HepG2 (cell line): ENCODE results near the gene PCYT2. TPM values are rescaled to one million over a fixed set of nuclear protein-coding genes. Genes with fewer than 3 reads are reported as not detected.

Source experiments
- ATF7 ChIP-seq, 2 experiments: fragments of 450-650 bp in 1 of 2; sonication (generic) in 1 of 2; formaldehyde crosslinking in 1 of 2; IDR thresholded peaks; 2 replicates each; pipeline versions ENCODE4 v1.4.0 to v1.6.1; 2016 to 2020; ENCODE audit warnings: antibody characterized with exemption in 1 of 2, mild to moderate bottlenecking in 1 of 2, missing genetic modification reagents in 1 of 2
- CBX1 ChIP-seq: IDR thresholded peaks from one replicate; pipeline ENCODE4 v1.6.1; 2016; ENCODE audit warnings: antibody characterized with exemption, low read depth
- DR1 ChIP-seq: sonication (generic); formaldehyde crosslinking; IDR thresholded peaks from 2 replicates; pipeline ENCODE4 v1.8.0; 2021; ENCODE audit warnings: mild to moderate bottlenecking, missing genetic modification reagents, inconsistent platforms
- ETV5 ChIP-seq: IDR thresholded peaks from 2 replicates; pipeline ENCODE4 v1.6.1; 2018; ENCODE audit warnings: missing biosample characterization, missing genetic modification reagents, inconsistent platforms, borderline replicate concordance
- FOXA3 ChIP-seq: IDR thresholded peaks from 2 replicates; pipeline ENCODE4 v1.6.1; 2016; ENCODE audit warnings: missing genetic modification reagents, missing compliant biosample characterization
- HDAC2 ChIP-seq: sonication (generic); formaldehyde crosslinking; IDR thresholded peaks from 2 replicates; pipeline ENCODE4 v1.4.0; 2020; ENCODE audit warnings: missing genetic modification reagents
- ISX ChIP-seq: sonication (generic); formaldehyde crosslinking; conservative IDR thresholded peaks from 2 replicates; pipeline ENCODE4 v1.5.0; 2020; ENCODE audit warnings: missing genetic modification reagents
- MZF1 ChIP-seq: sonication (generic); formaldehyde crosslinking; IDR thresholded peaks from 2 replicates; pipeline ENCODE4 v1.8.1; 2023; ENCODE audit warnings: mild to moderate bottlenecking, missing genetic modification reagents, borderline replicate concordance
- NR0B2 ChIP-seq: sonication (generic); formaldehyde crosslinking; IDR thresholded peaks from 2 replicates; pipeline ENCODE4 v1.4.0; 2020; ENCODE audit warnings: mild to moderate bottlenecking, missing genetic modification reagents
- ONECUT2 ChIP-seq: sonication (generic); formaldehyde crosslinking; IDR thresholded peaks from 2 replicates; pipeline ENCODE4 v1.4.0; 2020; ENCODE audit warnings: missing genetic modification reagents
- PHB2 ChIP-seq: fragments of 450-650 bp; IDR thresholded peaks from 2 replicates; pipeline ENCODE4 v1.6.1; 2018; ENCODE audit not compliant: partially characterized antibody
- RARA ChIP-seq: IDR thresholded peaks from 2 replicates; pipeline ENCODE4 v1.6.1; 2016; ENCODE audit warnings: missing genetic modification reagents, missing compliant biosample characterization
- REXO4 ChIP-seq: sonication (generic); formaldehyde crosslinking; IDR thresholded peaks from 2 replicates; pipeline ENCODE4 v1.8.0; 2022; ENCODE audit warnings: missing genetic modification reagents, mild to moderate bottlenecking, borderline replicate concordance
- SATB2 ChIP-seq: sonication (generic); formaldehyde crosslinking; IDR thresholded peaks from 2 replicates; pipeline ENCODE4 v1.5.0; 2020; ENCODE audit warnings: missing genetic modification reagents
- SMAD9 ChIP-seq: sonication (generic); formaldehyde crosslinking; IDR thresholded peaks from 2 replicates; pipeline ENCODE4 v1.5.1; 2020; ENCODE audit warnings: mild to moderate bottlenecking, missing genetic modification reagents
- ZFP41 ChIP-seq: sonication (generic); formaldehyde crosslinking; IDR thresholded peaks from 2 replicates; pipeline ENCODE4 v1.4.0; 2020; ENCODE audit warnings: mild to moderate bottlenecking, missing genetic modification reagents, borderline replicate concordance
- ZFP90 ChIP-seq: sonication (generic); formaldehyde crosslinking; IDR thresholded peaks from 2 replicates; pipeline ENCODE4 v1.8.0; 2022; ENCODE audit warnings: missing genetic modification reagents, mild to moderate bottlenecking, inconsistent platforms, borderline replicate concordance
- ZMYM2 ChIP-seq: sonication (generic); formaldehyde crosslinking; IDR thresholded peaks from 2 replicates; pipeline ENCODE4 v1.8.0; 2022; ENCODE audit warnings: mild to moderate bottlenecking, missing genetic modification reagents
- ZNF407 ChIP-seq: sonication (generic); formaldehyde crosslinking; IDR thresholded peaks from one replicate; pipeline ENCODE4 v1.5.1; 2020; ENCODE audit warnings: mild to moderate bottlenecking, missing genetic modification reagents; ENCODE audit errors: not compliant biosample characterization
- ZNF557 ChIP-seq: sonication (generic); formaldehyde crosslinking; IDR thresholded peaks from 2 replicates; pipeline ENCODE4 v1.4.0; 2020; ENCODE audit warnings: missing genetic modification reagents
- ZNF558 ChIP-seq: sonication (generic); formaldehyde crosslinking; IDR thresholded peaks from 2 replicates; pipeline ENCODE4 v1.9.0; 2022; ENCODE audit warnings: mild to moderate bottlenecking, missing genetic modification reagents, borderline replicate concordance
- ZNF589 ChIP-seq: sonication (generic); formaldehyde crosslinking; conservative IDR thresholded peaks from 2 replicates; pipeline ENCODE4 v1.8.0; 2022; ENCODE audit warnings: mild to moderate bottlenecking, moderate library complexity, missing genetic modification reagents
- polyA plus RNA-seq, 8 experiments: library from polyadenylated mRNA; depleted of rRNA in 3 of 8; stranded (reverse) in 7 of 8; unstranded in 1 of 8; fragments of >200 nt; fragmentation: Illumina TruSeq in 4 of 8; extraction: Trizol in 4 of 8; gene quantifications; 2 replicates each; pipeline versions ENCODE4 v1.2.1 to v1.2.3, GENCODE V29; 2011 to 2016; ENCODE audit warnings: low read depth in 4 of 8, missing spikeins in 1 of 8, mixed read lengths in 1 of 8; ENCODE audit not compliant: insufficient read depth in 1 of 8
- total RNA-seq, 5 experiments: library from RNA; depleted of rRNA; stranded (reverse); fragments of >200 nt; fragmentation: Illumina TruSeq; extraction: Trizol; gene quantifications; 2 replicates each; pipeline ENCODE4 v1.2.3, GENCODE V29; 2016; ENCODE audit warnings: low read depth in 1 of 5

Gene PCYT2
- total and polyA plus RNA-seq, 2 of the 13 experiments (the other 11 are each of a cell fraction or from before 2014, with no cell fraction given): 147 to 297 TPM

GRCh38 chr17:81859906-81860755 is 51.1 kb downstream of the PCYT2 start, which contains the start of gene P4HB (continued):
- TF ChIP-seq ETV5 (no peak), HDAC2 (CRISPR knock-in tag) (no peak), MZF1 (CRISPR knock-in tag) (no peak), ZNF558 (CRISPR knock-in tag) (peak; percentile 49; the same call in 1 of the 2 replicates), NR0B2 (0 out of 2 replicates have a peak, but pooled peaks have one; percentile 56), ZNF589 (no peak), PHB2 (no peak), CBX1 (no peak), RARA (CRISPR knock-in tag) (peak; percentile 6; the same call in 1 of the 2 replicates), REXO4 (CRISPR knock-in tag) (no peak), ZNF557 (CRISPR knock-in tag) (no peak), ATF7 (IDR thresholded peaks at IDR 0.05) (no peak), ATF7 (CRISPR knock-in tag; IDR thresholded peaks at IDR 0.05) (no peak), ZNF407 (CRISPR knock-in tag) (peak; percentile 4), ZFP90 (CRISPR knock-in tag) (no peak), FOXA3 (CRISPR knock-in tag) (no peak), DR1 (no peak; the same call in 1 of the 2 replicates), ZFP41 (CRISPR knock-in tag) (no peak), ISX (CRISPR knock-in tag) (no peak), ZMYM2 (no peak; the same call in 1 of the 2 replicates), ONECUT2 (CRISPR knock-in tag) (no peak), SATB2 (CRISPR knock-in tag) (no peak), SMAD9 (CRISPR knock-in tag) (0 out of 2 replicates have a peak, but pooled peaks have one; percentile 37)
